Mammary epithelial cell (primary cell): Measurements from ENCODE around the gene FHIT.

Source experiments
- EZH2 ChIP-seq: IDR thresholded peaks from 2 replicates; pipeline ENCODE4 v1.6.1; 2012; ENCODE audit warnings: low read length, inconsistent platforms, borderline replicate concordance
- TF ChIP-seq, protein P1 (sequence below), 2 donors: IDR thresholded peaks in 1 of 2; conservative IDR thresholded peaks in 1 of 2; 2 replicates each; pipeline ENCODE4 v1.5.1; 2011 to 2012; ENCODE audit warnings: inconsistent platforms in 2 of 2, low read length in 2 of 2, mild to moderate bottlenecking in 2 of 2, control low read depth in 1 of 2, low read depth in 1 of 2; ENCODE audit not compliant: insufficient read depth in 1 of 2; ENCODE audit errors: extremely low read depth in 1 of 2

DNA sequence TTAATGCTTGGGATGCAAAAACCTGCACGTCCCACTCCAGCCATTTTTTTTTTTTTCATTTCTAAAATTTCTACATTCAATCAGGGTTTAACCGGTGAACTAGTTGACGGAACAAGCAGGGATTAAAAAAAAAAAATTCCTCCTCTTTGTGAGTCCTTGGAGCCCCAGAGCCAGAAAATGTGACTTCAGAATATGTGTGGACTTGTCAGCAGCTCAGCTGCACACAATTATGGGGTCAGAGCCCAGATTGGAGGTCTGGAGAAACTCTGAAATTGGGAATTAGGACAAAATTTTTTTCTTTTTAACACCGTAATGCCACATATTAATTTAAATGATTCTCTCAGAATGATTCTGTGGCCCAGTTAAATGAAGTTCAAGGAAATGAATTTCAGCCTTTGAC is 1280.5 kb downstream of the FHIT start:
- TF ChIP-seq, protein P1, sequence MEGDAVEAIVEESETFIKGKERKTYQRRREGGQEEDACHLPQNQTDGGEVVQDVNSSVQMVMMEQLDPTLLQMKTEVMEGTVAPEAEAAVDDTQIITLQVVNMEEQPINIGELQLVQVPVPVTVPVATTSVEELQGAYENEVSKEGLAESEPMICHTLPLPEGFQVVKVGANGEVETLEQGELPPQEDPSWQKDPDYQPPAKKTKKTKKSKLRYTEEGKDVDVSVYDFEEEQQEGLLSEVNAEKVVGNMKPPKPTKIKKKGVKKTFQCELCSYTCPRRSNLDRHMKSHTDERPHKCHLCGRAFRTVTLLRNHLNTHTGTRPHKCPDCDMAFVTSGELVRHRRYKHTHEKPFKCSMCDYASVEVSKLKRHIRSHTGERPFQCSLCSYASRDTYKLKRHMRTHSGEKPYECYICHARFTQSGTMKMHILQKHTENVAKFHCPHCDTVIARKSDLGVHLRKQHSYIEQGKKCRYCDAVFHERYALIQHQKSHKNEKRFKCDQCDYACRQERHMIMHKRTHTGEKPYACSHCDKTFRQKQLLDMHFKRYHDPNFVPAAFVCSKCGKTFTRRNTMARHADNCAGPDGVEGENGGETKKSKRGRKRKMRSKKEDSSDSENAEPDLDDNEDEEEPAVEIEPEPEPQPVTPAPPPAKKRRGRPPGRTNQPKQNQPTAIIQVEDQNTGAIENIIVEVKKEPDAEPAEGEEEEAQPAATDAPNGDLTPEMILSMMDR (conservative IDR thresholded peaks at IDR 0.05 in 1 of 2, IDR thresholded peaks at IDR 0.05 in 1 of 2; ENCODE audit: extremely low read depth in 1 of 2, insufficient read depth in 1 of 2, low read depth in 1 of 2, low read length in 2 of 2), result no peak
- no peak for TF ChIP-seq EZH2
